Gastrocnemius medialis (tissue), 4 donors: Measurements from ENCODE around the gene SH3BGRL2.

ENCODE experiments used
- CTCF ChIP-seq, 5 experiments: fragments of 450-650 bp in 3 of 5; fragments of 200-600 bp in 2 of 5; sonication (generic) in 2 of 5; IDR thresholded peaks in 4 of 5; conservative IDR thresholded peaks in 1 of 5; 1 replicate in 4 of 5; 2 replicates in 1 of 5; pipeline ENCODE4 v1.5.1; 2016 to 2019; ENCODE audit warnings: antibody characterized with exemption in 5 of 5, mild to moderate bottlenecking in 3 of 5, moderate library complexity in 3 of 5
- POLR2A ChIP-seq, 2 donors: fragments of 450-650 bp; IDR thresholded peaks; one replicate each; pipeline ENCODE4 v1.6.1; 2017; ENCODE audit warnings: antibody characterized with exemption in 2 of 2, mild to moderate bottlenecking in 2 of 2, moderate library complexity in 2 of 2

GRCh38 chr6:79612918-79613317 is 18.2 kb upstream of the SH3BGRL2 start:
- TF ChIP-seq POLR2A (IDR thresholded peaks at IDR 0.05) (no peak), CTCF (IDR thresholded peaks at IDR 0.05 in 4 of 5, conservative IDR thresholded peaks at IDR 0.05 in 1 of 5) (no peak)
